Neural progenitor cell (in vitro differentiated cells): ENCODE results near the gene CHRDL2.

Source experiments
- CTCF ChIP-seq: fragments of 200-600 bp; sonication (generic); IDR thresholded peaks from 2 replicates; pipeline ENCODE4 v1.5.1; 2017; ENCODE audit warnings: antibody characterized with exemption, mild to moderate bottlenecking
- EZH2 ChIP-seq: fragments of 200-600 bp; sonication (generic); IDR thresholded peaks from 2 replicates; pipeline ENCODE4 v1.6.1; 2017; ENCODE audit warnings: antibody characterized with exemption, mild to moderate bottlenecking, moderate library complexity

DNA sequence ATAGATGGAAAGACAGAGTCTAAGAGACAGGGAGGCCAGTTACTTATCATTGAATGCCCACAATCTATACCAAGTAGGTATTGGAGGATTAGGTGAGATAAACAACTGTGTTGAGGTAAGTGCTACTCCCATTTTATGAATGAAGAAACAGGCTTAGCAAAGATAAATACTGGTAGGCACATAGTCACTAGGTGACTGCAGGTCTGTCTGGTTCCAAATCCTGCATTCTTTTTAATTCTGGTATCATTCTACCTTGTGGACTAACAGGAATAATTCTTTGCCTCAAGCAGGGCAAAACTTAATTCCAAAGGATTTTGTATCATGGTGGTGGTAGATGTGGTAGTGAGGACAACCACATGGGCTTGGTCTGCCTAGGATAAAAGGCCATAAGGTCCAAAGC lies 45.8 kb upstream of the CHRDL2 start:
- TF ChIP-seq CTCF (no peak), EZH2 (no peak)
